K562 (cell line): ENCODE data around the gene TTBK2. TPM values are rescaled to one million over a fixed set of nuclear protein-coding genes. Genes with fewer than 3 reads are reported as not detected.

Source experiments
- ATAC-seq: fragments of 200-7000 bp; cut with Tn5 transposase; 3 replicates; pipeline ENCODE4 v1.9.1; 2020; ENCODE audit warnings: moderate library complexity
- BruUV-seq: library from RNA; stranded (reverse); fragments of 400-500 nt; replicated peaks from 2 replicates; lab custom pipeline; 2021; lab: Mats Ljungman, UMichigan
- CTCF ChIA-PET: fragments of 300-600 bp; formaldehyde crosslinking; extraction: SDS; loops from one replicate; lab custom pipeline; 2021; ENCODE audit warnings: low intra/inter-chr PET ratio; lab: Yijun Ruan, JAX
- POLR2A ChIA-PET: fragments of 300-600, 350-650 bp; sonication (Branson Sonifier 250); formaldehyde crosslinking; extraction: SDS; loops from one replicate; lab custom pipeline; 2021; ENCODE audit warnings: antibody characterized with exemption, inconsistent platforms; lab: Yijun Ruan, JAX
- DNase-seq, 4 experiments: peaks; one replicate each; pipeline versions ENCODE4 v3.0.0 to v3.0.0-alpha.2; 2011 to 2018; ENCODE audit warnings: low spot score in 3 of 4, mixed read lengths in 3 of 4; ENCODE audit errors: extremely low read depth in 1 of 4
- FAIRE-seq: peaks from 2 replicates; lab custom pipeline; 2011; peaks lifted over from hg19 to GRCh38; lab: Jason Lieb, UNC
- H2AFZ ChIP-seq: 2 replicates; pipeline ENCODE4 v1.6.0; 2011; ENCODE audit warnings: low read depth, low read length, control low read depth, inconsistent platforms
- H3K27ac ChIP-seq: fragments of 200-600 bp; 3 replicates; pipeline ENCODE4 v1.8.0; 2011; ENCODE audit warnings: low read depth, mild to moderate bottlenecking, control low read depth, inconsistent platforms, low read length, moderate library complexity, mixed read lengths; ENCODE audit errors: extremely low read depth
- H3K27me3 ChIP-seq, 2 experiments: fragments of 300-600 bp in 1 of 2; 2 replicates in 1 of 2; 3 replicates in 1 of 2; pipeline versions ENCODE4 v1.6.0 to v1.8.0; 2011; ENCODE audit warnings: inconsistent platforms in 2 of 2, low read length in 2 of 2, mild to moderate bottlenecking in 1 of 2, mixed read lengths in 1 of 2, moderate library complexity in 1 of 2; ENCODE audit not compliant: control insufficient read depth in 2 of 2, insufficient read depth in 2 of 2
- H3K36me3 ChIP-seq: fragments of 300-600 bp; 3 replicates; pipeline ENCODE4 v1.8.0; 2011; ENCODE audit warnings: mild to moderate bottlenecking, low read length, inconsistent platforms; ENCODE audit not compliant: control insufficient read depth, insufficient read depth
- H3K4me1 ChIP-seq, 2 experiments: fragments of 200-600 bp in 1 of 2; replicated peaks in 1 of 2; 2 replicates in 1 of 2; 3 replicates in 1 of 2; pipeline versions ENCODE4 v1.5.1 to v1.8.0; 2011; ENCODE audit warnings: inconsistent platforms in 2 of 2, low read length in 2 of 2, mild to moderate bottlenecking in 1 of 2, mixed read lengths in 1 of 2, moderate library complexity in 1 of 2; ENCODE audit not compliant: control insufficient read depth in 2 of 2, insufficient read depth in 2 of 2
- H3K4me2 ChIP-seq: 2 replicates; pipeline ENCODE4 v1.6.1; 2011; ENCODE audit warnings: low read length, control low read depth, inconsistent platforms, mixed read lengths; ENCODE audit not compliant: insufficient read depth
- H3K4me3 ChIP-seq: fragments of 200-600 bp; sonication (generic), shearing (Covaris generic); 2 replicates; pipeline ENCODE4 v1.5.1; 2016; ENCODE audit warnings: control low read depth, inconsistent platforms
- H3K79me2 ChIP-seq: fragments of 200-600 bp; 3 replicates; pipeline ENCODE4 v1.8.0; 2011; ENCODE audit warnings: low read length, inconsistent platforms; ENCODE audit not compliant: control insufficient read depth, insufficient read depth
- H3K9ac ChIP-seq, 2 experiments: 2 replicates each; pipeline versions ENCODE4 v1.6.0 to v1.6.1; 2011; ENCODE audit warnings: low read depth in 2 of 2, low read length in 2 of 2, control low read depth in 1 of 2, inconsistent platforms in 1 of 2, mild to moderate bottlenecking in 1 of 2, mixed read lengths in 1 of 2; ENCODE audit not compliant: insufficient read depth in 1 of 2
- H3K9me1 ChIP-seq: one replicate; pipeline ENCODE4 v1.6.0; 2011; ENCODE audit warnings: inconsistent platforms, mild to moderate bottlenecking, low read length, moderate library complexity; ENCODE audit not compliant: control insufficient read depth, insufficient read depth
- H3K9me3 ChIP-seq: replicated peaks from 2 replicates; pipeline ENCODE4 v1.5.1; 2011; ENCODE audit warnings: low read depth, low read length, inconsistent platforms; ENCODE audit not compliant: control insufficient read depth, insufficient read depth
- H4K20me1 ChIP-seq: replicated peaks from 2 replicates; pipeline ENCODE4 v1.6.1; 2011; ENCODE audit warnings: low read length, inconsistent platforms, mixed read lengths; ENCODE audit not compliant: control insufficient read depth, insufficient read depth
- BRCA1 ChIP-seq, 2 experiments: fragments of 450-650 bp in 1 of 2; sonication (generic) in 1 of 2; formaldehyde crosslinking in 1 of 2; IDR thresholded peaks; 2 replicates each; pipeline versions ENCODE4 v1.5.0 to v1.6.1; 2017 to 2020; ENCODE audit warnings: mild to moderate bottlenecking in 1 of 2, missing genetic modification reagents in 1 of 2
- E2F1 ChIP-seq: sonication (generic); formaldehyde crosslinking; IDR thresholded peaks from 2 replicates; pipeline ENCODE4 v1.8.1; 2023; ENCODE audit warnings: mild to moderate bottlenecking, missing genetic modification reagents, moderate library complexity
- ELF1 ChIP-seq: fragments of 200-800 bp; sonication (Bioruptor generic); IDR thresholded peaks from 2 replicates; pipeline ENCODE4 v1.6.1; 2016; ENCODE audit warnings: missing genetic modification characterization, missing compliant biosample characterization
- JUNB ChIP-seq: fragments of 450-650 bp; formaldehyde crosslinking; conservative IDR thresholded peaks from 2 replicates; pipeline ENCODE4 v1.4.0; 2020; ENCODE audit warnings: mild to moderate bottlenecking
- JUND ChIP-seq, 2 experiments: IDR thresholded peaks; 2 replicates in 1 of 2; 3 replicates in 1 of 2; pipeline ENCODE4 v1.6.1; 2011; ENCODE audit warnings: borderline replicate concordance in 2 of 2, low read depth in 2 of 2, low read length in 2 of 2, improper control_type of control experiment in 1 of 2, missing biosample characterization in 1 of 2, missing genetic modification characterization in 1 of 2, missing genetic modification reagents in 1 of 2
- KDM2B ChIP-seq: fragments of 250-450 bp; sonication (Bioruptor Pico); IDR thresholded peaks from 2 replicates; pipeline ENCODE4 v1.8.0; 2021; ENCODE audit warnings: mild to moderate bottlenecking, moderate library complexity
- MBD2 ChIP-seq: sonication (generic); IDR thresholded peaks from 2 replicates; pipeline ENCODE4 v1.6.1; 2016; ENCODE audit warnings: low read depth, borderline replicate concordance
- NR4A1 ChIP-seq, 2 experiments: fragments of 250-450 bp in 1 of 2; fragments of 450-650 bp in 1 of 2; sonication (Bioruptor Pico) in 1 of 2; IDR thresholded peaks; 2 replicates each; pipeline versions ENCODE4 v1.4.0 to v1.6.1; 2016 to 2020; ENCODE audit warnings: mild to moderate bottlenecking in 2 of 2, missing compliant biosample characterization in 1 of 2, missing genetic modification characterization in 1 of 2, moderate library complexity in 1 of 2
- PCBP1 ChIP-seq: fragments of 200-400 bp; formaldehyde crosslinking; IDR thresholded peaks from 2 replicates; pipeline ENCODE4 v1.6.1; 2018; ENCODE audit warnings: mild to moderate bottlenecking, low read depth, low read length; ENCODE audit not compliant: poor library complexity, severe bottlenecking
- POLR2B ChIP-seq: fragments of 450-650 bp; IDR thresholded peaks from 2 replicates; pipeline ENCODE4 v1.6.1; 2018; ENCODE audit warnings: low read depth; ENCODE audit not compliant: partially characterized antibody
- RBM25 ChIP-seq: fragments of 200-400 bp; formaldehyde crosslinking; IDR thresholded peaks from 2 replicates; pipeline ENCODE4 v1.6.1; 2018; ENCODE audit warnings: low read length, low read depth, moderate library complexity; ENCODE audit not compliant: severe bottlenecking
- RCOR1 ChIP-seq, 2 experiments: IDR thresholded peaks; 2 replicates each; pipeline ENCODE4 v1.6.1; 2012; ENCODE audit warnings: low read depth in 2 of 2, low read length in 2 of 2, borderline replicate concordance in 1 of 2, improper control_type of control experiment in 1 of 2
- SMARCB1 ChIP-seq: IDR thresholded peaks from 2 replicates; pipeline ENCODE4 v1.6.1; 2011; ENCODE audit warnings: improper control_type of control experiment, low read depth; ENCODE audit not compliant: insufficient read length
- TCF7L2 ChIP-seq: fragments of 150-350 bp; IDR thresholded peaks from 2 replicates; pipeline ENCODE4 v1.6.1; 2016; ENCODE audit warnings: low read depth, mild to moderate bottlenecking, low read length, moderate library complexity
- TOE1 ChIP-seq, 2 experiments: fragments of 450-650 bp in 1 of 2; sonication (generic) in 1 of 2; formaldehyde crosslinking in 1 of 2; IDR thresholded peaks; 2 replicates each; pipeline versions ENCODE4 v1.7.1 to v1.8.0; 2016 to 2022; ENCODE audit warnings: borderline replicate concordance in 2 of 2, mild to moderate bottlenecking in 2 of 2, antibody characterized with exemption in 1 of 2, inconsistent platforms in 1 of 2, low read depth in 1 of 2, missing genetic modification reagents in 1 of 2, moderate library complexity in 1 of 2
- ZNF24 ChIP-seq: fragments of 450-650 bp; IDR thresholded peaks from 2 replicates; pipeline ENCODE4 v1.6.1; 2016
- ZNF384 ChIP-seq: IDR thresholded peaks from 2 replicates; pipeline ENCODE4 v1.6.1; 2012; ENCODE audit warnings: low read depth, low read length, improper control_type of control experiment
- ZNF551 ChIP-seq: fragments of 250-450 bp; sonication (Bioruptor Pico); IDR thresholded peaks from 2 replicates; pipeline ENCODE4 v1.5.0; 2021; ENCODE audit warnings: mild to moderate bottlenecking, moderate library complexity
- ZNF57 ChIP-seq: fragments of 450-650 bp; formaldehyde crosslinking; IDR thresholded peaks from 2 replicates; pipeline ENCODE4 v1.4.0; 2020; ENCODE audit warnings: mild to moderate bottlenecking, moderate library complexity
- WGBS: fragments of 100-300 bp; shearing (Covaris generic); methylation state at CpG from one replicate; pipeline ENCODE4 v1.1.6; 2016; ENCODE audit warnings: low coverage, mixed read lengths; ENCODE audit not compliant: insufficient coverage; ENCODE audit errors: missing lambda C conversion rate; 5-methylcytosine and 5-hydroxymethylcytosine counted together
- in situ Hi-C: fragments of 300-500 bp; cut with MboI; formaldehyde crosslinking; loops from 4 replicates; pipeline ENCODE4 v1.15.0; 2018; ENCODE audit warnings: inconsistent platforms, mixed read lengths
- intact Hi-C: fragments of 100-400 bp; cut with micrococcal nuclease; formaldehyde crosslinking; loops from 2 replicates; pipeline ENCODE4 v1.14.2; 2022
- polyA plus RNA-seq, 8 experiments: library from polyadenylated mRNA; depleted of rRNA in 4 of 8; stranded (reverse) in 5 of 8; unstranded in 3 of 8; fragments of >200 nt; fragmentation: Nextera tagmentation in 2 of 8; fragmentation: Illumina TruSeq in 1 of 8; extraction: Ambion mirVana in 2 of 8; extraction: Trizol in 1 of 8; gene quantifications; 2 replicates each; pipeline versions ENCODE4 v1.2.1 to v1.2.3, GENCODE V29; 2011 to 2014; ENCODE audit warnings: inconsistent platforms in 1 of 8, missing spikeins in 1 of 8
- total RNA-seq, 7 experiments: library from RNA; depleted of rRNA in 6 of 7; stranded (reverse); fragments of >200 nt in 6 of 7; fragmentation: Illumina TruSeq in 2 of 7; extraction: Trizol in 2 of 7; gene quantifications; 2 replicates each; pipeline versions ENCODE4 v1.2.1 to v1.2.3, GENCODE V29; 2011 to 2021; ENCODE audit warnings: low replicate concordance in 1 of 7

Gene TTBK2
- total and polyA plus RNA-seq, 9 of the 15 experiments (the other 6 are each of a cell fraction or from before 2014, with no cell fraction given): 0.89 to 8.0 (median 4.8) TPM

GRCh38 chr15:42819786-42820185 lies 100.8 kb downstream of the TTBK2 start:
- CTCF ChIA-PET: no interaction called here
- H4K20me1 ChIP-seq: no peaks in the 10 kb centered on the region
- intact Hi-C loops: no loop called here
- H3K79me2 ChIP-seq: no peaks in the 10 kb centered on the region
- H3K9ac ChIP-seq: no peak overlapping the region
- no peaks in the 10 kb centered on the region for H3K9me3 ChIP-seq
- no peaks in the 10 kb centered on the region for H3K4me1 ChIP-seq
- no TSS peak for BruUV-seq
- H3K4me3 ChIP-seq: no peak overlapping the region
- no peak overlapping the region for H3K4me2 ChIP-seq
- DNase-seq (no peak), ATAC-seq (no peak), FAIRE-seq (no peak)
- 6% methylated on average over 1 of the region's 1 CpG for WGBS
- no peak overlapping the region for H2AFZ ChIP-seq
- POLR2A ChIA-PET: interaction anchor here (1.2 to 1.4 kb wide), 2 partner anchors 9 to 14 kb away, joined by 3 to 4 read pairs; no protein-coding TSS in a partner anchor
- no peaks in the 10 kb centered on the region for H3K9me1 ChIP-seq
- no peaks in the 10 kb centered on the region for H3K36me3 ChIP-seq
- in situ Hi-C loops: no loop called here
- TF ChIP-seq POLR2B (no peak), RBM25 (no peak), RCOR1 (IDR thresholded peaks at IDR 0.05; ENCODE audit: borderline replicate concordance in 1 of 2, low read depth in 2 of 2, low read length in 2 of 2) (no peak), KDM2B (CRISPR knock-in tag) (no peak), JUND (IDR thresholded peaks at IDR 0.05; ENCODE audit: borderline replicate concordance, low read depth, low read length) (no peak), JUND (tag; IDR thresholded peaks at IDR 0.05; ENCODE audit: borderline replicate concordance, low read depth, low read length) (no peak), NR4A1 (CRISPR knock-in tag; IDR thresholded peaks at IDR 0.05) (no peak), NR4A1 (tag; IDR thresholded peaks at IDR 0.05) (no peak), SMARCB1 (no peak), PCBP1 (no peak), ZNF551 (no peak), BRCA1 (IDR thresholded peaks at IDR 0.05) (no peak), BRCA1 (CRISPR knock-in tag; IDR thresholded peaks at IDR 0.05) (no peak), JUNB (CRISPR knock-in tag) (no peak), ZNF384 (no peak), E2F1 (no peak), MBD2 (no peak), ZNF24 (no peak), TOE1 (IDR thresholded peaks at IDR 0.05; ENCODE audit: borderline replicate concordance) (no peak), TOE1 (CRISPR knock-in tag; IDR thresholded peaks at IDR 0.05; ENCODE audit: borderline replicate concordance, low read depth) (no peak), ZNF57 (no peak), ELF1 (tag) (no peak), TCF7L2 (no peak)
- no peaks in the 10 kb centered on the region for H3K27me3 ChIP-seq
- no peak overlapping the region for H3K27ac ChIP-seq
